Measurements from ENCODE around the gene CD70. TPM values are rescaled to one million over a fixed set of nuclear protein-coding genes. Genes with fewer than 3 reads are reported as not detected.
A peak's percentile ranks its signal among the peaks of the same experiment; 100 is the strongest.

CD70 gene
- total and polyA plus RNA-seq, 2 of the 8 experiments (the other 6 are each of a cell fraction or from before 2014, with no cell fraction given), result 1.3 to 12.0 TPM

DNA sequence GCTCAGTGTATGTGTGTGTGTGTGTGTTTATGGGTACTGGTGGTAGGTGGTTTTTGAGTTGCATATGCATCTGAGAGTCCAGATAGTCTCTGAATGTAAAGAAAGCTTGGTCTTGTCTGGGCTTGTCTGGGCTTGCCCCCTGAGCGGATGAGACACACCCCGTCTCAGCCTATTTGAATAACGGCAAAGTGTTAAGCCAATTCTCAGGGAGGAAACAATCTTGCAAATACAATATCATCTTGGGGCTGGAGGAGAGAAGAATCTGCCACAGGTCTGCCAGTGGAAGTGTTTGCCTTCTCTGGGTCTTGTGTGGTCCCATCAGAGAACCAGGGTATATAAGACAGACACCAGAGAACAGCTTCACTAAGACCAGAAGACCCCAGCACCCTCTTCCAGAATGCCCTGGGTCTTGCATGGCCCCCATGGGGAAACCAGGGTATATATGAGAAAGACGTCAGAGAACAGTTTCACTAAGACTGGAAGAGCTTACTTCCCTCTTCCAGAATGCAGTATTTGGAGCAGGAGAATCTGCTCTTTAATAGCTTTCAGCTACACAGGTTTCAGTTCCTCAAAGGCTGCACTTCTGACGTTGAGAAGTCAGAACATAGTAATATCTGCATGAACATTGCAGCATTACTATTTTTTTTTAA lies 13.3 kb downstream of the CD70 start:
- no peak for FAIRE-seq
- TF ChIP-seq, protein P1, sequence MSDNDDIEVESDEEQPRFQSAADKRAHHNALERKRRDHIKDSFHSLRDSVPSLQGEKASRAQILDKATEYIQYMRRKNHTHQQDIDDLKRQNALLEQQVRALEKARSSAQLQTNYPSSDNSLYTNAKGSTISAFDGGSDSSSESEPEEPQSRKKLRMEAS (IDR thresholded peaks at IDR 0.05), result no peak
- TF ChIP-seq CTBP2 (IDR thresholded peaks at IDR 0.05; ENCODE audit: borderline replicate concordance, insufficient read depth, insufficient read length, low read length) (no peak), HDAC2 (IDR thresholded peaks at IDR 0.05; ENCODE audit: borderline replicate concordance in 1 of 2, low read depth in 2 of 2, low read length in 2 of 2) (no peak), TCF12 (IDR thresholded peaks at IDR 0.05; ENCODE audit: low read depth, low read length) (no peak), HDAC6 (IDR thresholded peaks at IDR 0.05; ENCODE audit: low read depth, low read length) (no peak), KDM4A (IDR thresholded peaks at IDR 0.05; ENCODE audit: low read depth, low read length, severe bottlenecking) (no peak), JUN (IDR thresholded peaks at IDR 0.05; ENCODE audit: low read depth, low read length) (no peak), NANOG (IDR thresholded peaks at IDR 0.05; ENCODE audit: insufficient read depth, low read depth, low read length, poor library complexity, severe bottlenecking) (no peak), CBX5 (IDR thresholded peaks at IDR 0.05; ENCODE audit: low read depth, low read length) (no peak), YY1 (IDR thresholded peaks at IDR 0.05; ENCODE audit: low read depth, low read length) (no peak)

More for the DNA sequence above, 13.3 kb downstream of the CD70 start:
- WGBS, 2 experiments (ENCODE audit: extremely low coverage in 1 of 2, insufficient coverage in 1 of 2, insufficient read length in 1 of 2, insufficient replicate concordance in 2 of 2, low coverage in 1 of 2, low lambda C conversion rate in 2 of 2, missing lambda C conversion rate in 1 of 2), result 84% methylated on average over 5 of the region's 5 CpGs; no CpG with 5 or more reads in 1 of the 2 experiments
- Histone ChIP-seq H3K27me3 (replicated peaks in 1 of 4; ENCODE audit: control insufficient read depth in 3 of 4, extremely low read depth in 1 of 4, insufficient read depth in 3 of 4, low read length in 3 of 4) (no peaks in the 10 kb centered on the region), H2AK5ac (ENCODE audit: low read depth, low read length) (no peak overlapping the region), H4K20me1 (replicated peaks in 1 of 2; ENCODE audit: control insufficient read depth in 1 of 2, insufficient read depth in 2 of 2, low read length in 2 of 2) (no peaks in the 10 kb centered on the region), H3K14ac (ENCODE audit: insufficient read length) (no peak overlapping the region), H2BK12ac (ENCODE audit: low read depth, low read length) (peak overlapping the region; percentile 39; the same call in 1 of the 2 replicates), H3K27ac (ENCODE audit: low read depth, low read length) (peak overlapping the region; percentile 29; the same call in 1 of the 2 replicates), H3K36me3 (ENCODE audit: control insufficient read depth in 2 of 4, insufficient read depth in 4 of 4, low read length in 3 of 4) (no peaks in the 10 kb centered on the region), H3K4me3 (ENCODE audit: extremely low read depth in 1 of 4, insufficient read depth in 2 of 4, low read depth in 3 of 4, low read length in 4 of 4) (no peak overlapping the region), H3K9me3 (ENCODE audit: insufficient read depth in 2 of 2, low read depth in 1 of 2, low read length in 1 of 2) (peaks cover 7 to 12% of the 10 kb centered on the region in 2 experiments), H3K4me2 (ENCODE audit: insufficient read depth in 1 of 2, low read depth in 2 of 2, low read length in 2 of 2) (no peak overlapping the region), H3K23me2 (ENCODE audit: low read depth, low read length) (peaks cover 2% of the 10 kb centered on the region; the same call in 1 of the 2 replicates), H4K8ac (ENCODE audit: extremely low read depth, insufficient read depth, low read length) (no peak overlapping the region), H2BK120ac (replicated peaks; ENCODE audit: low read depth, low read length) (peak overlapping the region; percentile 95), H2BK15ac (ENCODE audit: low read length) (no peak overlapping the region), H2BK5ac (ENCODE audit: low read depth, low read length) (peak overlapping the region; percentile 98), H3K18ac (ENCODE audit: extremely low read depth, low read length) (no peak overlapping the region; the same call in none of the 2 replicates), H3K9ac (replicated peaks in 1 of 4; ENCODE audit: extremely low read depth in 1 of 4, low read depth in 3 of 4, low read length in 3 of 4) (no peak overlapping the region), H2AFZ (ENCODE audit: low read length) (no peak overlapping the region), H3K79me1 (ENCODE audit: low read depth, low read length) (no peaks in the 10 kb centered on the region), H3K79me2 (ENCODE audit: control insufficient read depth in 1 of 2, insufficient read depth in 2 of 2, low read length in 2 of 2) (no peaks in the 10 kb centered on the region), H3K4ac (replicated peaks; ENCODE audit: insufficient read length, low read depth, low read length) (peak overlapping the region; percentile 94), H2BK20ac (ENCODE audit: low read length) (peak overlapping the region; percentile 72; the same call in 1 of the 2 replicates), H3K23ac (ENCODE audit: insufficient read length) (no peak overlapping the region), H4K5ac (ENCODE audit: insufficient read length, low read depth, low read length) (peak overlapping the region; percentile 44), H4K91ac (replicated peaks; ENCODE audit: insufficient read length, low read length) (peak overlapping the region; percentile 76), H3K4me1 (replicated peaks in 1 of 4; ENCODE audit: control insufficient read depth in 3 of 4, insufficient read depth in 4 of 4, low read length in 3 of 4) (peaks cover 0 to 4% (median 0%) of the 10 kb centered on the region in 4 experiments; a peak in 3 of 7 replicates), H3K56ac (replicated peaks; ENCODE audit: insufficient read length, low read depth, low read length) (peak overlapping the region; percentile 63)
- CTCF ChIA-PET (ENCODE audit: partially characterized antibody), result no interaction called here
- POLR2A ChIA-PET (ENCODE audit: partially characterized antibody), result no interaction called here
- no peak for DNase-seq (ENCODE audit: low read depth in 1 of 2, low spot score in 2 of 2)
